K562 (cell line): ENCODE results near the gene PLAAT3. TPM values are rescaled to one million over a fixed set of nuclear protein-coding genes. Genes with fewer than 3 reads are reported as not detected.

Experiments
- ADNP ChIP-seq: fragments of 200-800 bp; sonication (Bioruptor generic); IDR thresholded peaks from 2 replicates; pipeline ENCODE4 v1.6.1; 2016; ENCODE audit warnings: missing genetic modification characterization, missing compliant biosample characterization
- BRF1 ChIP-seq: IDR thresholded peaks from 3 replicates; pipeline ENCODE4 v1.6.1; 2011; ENCODE audit warnings: borderline replicate concordance, mild to moderate bottlenecking; ENCODE audit not compliant: insufficient read length; ENCODE audit errors: extremely low read depth
- CAMTA2 ChIP-seq: fragments of 250-450 bp; sonication (Bioruptor Pico); conservative IDR thresholded peaks from 2 replicates; pipeline ENCODE4 v1.5.1; 2022
- CBFA2T2 ChIP-seq: fragments of 450-650 bp; conservative IDR thresholded peaks from 2 replicates; pipeline ENCODE4 v1.6.1; 2017; ENCODE audit warnings: mild to moderate bottlenecking
- EGR1 ChIP-seq: fragments of 450-650 bp; conservative IDR thresholded peaks from 2 replicates; pipeline ENCODE4 v1.6.1; 2017; ENCODE audit warnings: mild to moderate bottlenecking
- GABPB2 ChIP-seq: fragments of 250-450 bp; sonication (Bioruptor Pico); conservative IDR thresholded peaks from 2 replicates; pipeline ENCODE4 v1.5.1; 2021; ENCODE audit warnings: mild to moderate bottlenecking
- HDAC1 ChIP-seq, 2 experiments: fragments of 450-650 bp; IDR thresholded peaks; 2 replicates each; pipeline ENCODE4 v1.6.1; 2016 to 2017; ENCODE audit warnings: inconsistent platforms in 1 of 2, mild to moderate bottlenecking in 1 of 2, moderate library complexity in 1 of 2
- HDGF ChIP-seq: fragments of 450-650 bp; IDR thresholded peaks from 2 replicates; pipeline ENCODE4 v1.6.1; 2016
- KDM5B ChIP-seq: fragments of 200-600 bp; sonication (generic); IDR thresholded peaks from 2 replicates; pipeline ENCODE4 v1.6.1; 2012; ENCODE audit warnings: low read depth, mild to moderate bottlenecking, moderate library complexity, low read length, control low read depth, inconsistent platforms; ENCODE audit not compliant: insufficient replicate concordance
- NONO ChIP-seq, 2 experiments: fragments of 200-400 bp in 1 of 2; fragments of 450-650 bp in 1 of 2; formaldehyde crosslinking in 1 of 2; IDR thresholded peaks; 2 replicates each; pipeline ENCODE4 v1.6.1; 2017; ENCODE audit warnings: low read depth in 2 of 2, mild to moderate bottlenecking in 2 of 2, moderate library complexity in 2 of 2, low read length in 1 of 2
- PCBP1 ChIP-seq: fragments of 200-400 bp; formaldehyde crosslinking; IDR thresholded peaks from 2 replicates; pipeline ENCODE4 v1.6.1; 2018; ENCODE audit warnings: mild to moderate bottlenecking, low read depth, low read length; ENCODE audit not compliant: poor library complexity, severe bottlenecking
- POLR2AphosphoS2 ChIP-seq: IDR thresholded peaks from 2 replicates; pipeline ENCODE4 v1.6.1; 2012; ENCODE audit warnings: low read length, improper control_type of control experiment
- PTBP1 ChIP-seq: fragments of 200-400 bp; formaldehyde crosslinking; IDR thresholded peaks from 2 replicates; pipeline ENCODE4 v1.6.1; 2017; ENCODE audit warnings: low read depth, low read length
- SMARCB1 ChIP-seq: IDR thresholded peaks from 2 replicates; pipeline ENCODE4 v1.6.1; 2011; ENCODE audit warnings: improper control_type of control experiment, low read depth; ENCODE audit not compliant: insufficient read length
- TFAM ChIP-seq: fragments of 250-450 bp; sonication (Bioruptor Pico); conservative IDR thresholded peaks from 2 replicates; pipeline ENCODE4 v1.5.0; 2021; ENCODE audit warnings: mild to moderate bottlenecking, moderate library complexity
- THRAP3 ChIP-seq: fragments of 450-650 bp; IDR thresholded peaks from 2 replicates; pipeline ENCODE4 v1.6.1; 2016; ENCODE audit warnings: mild to moderate bottlenecking, inconsistent platforms, borderline replicate concordance
- TSHZ1 ChIP-seq: fragments of 250-450 bp; sonication (Bioruptor Pico); IDR thresholded peaks from 2 replicates; pipeline ENCODE4 v1.4.0; 2020; ENCODE audit warnings: mild to moderate bottlenecking, moderate library complexity
- USF2 ChIP-seq: sonication (generic); formaldehyde crosslinking; IDR thresholded peaks from 2 replicates; pipeline ENCODE4 v1.5.0; 2020; ENCODE audit warnings: missing genetic modification reagents
- ZNF12 ChIP-seq: sonication (generic); formaldehyde crosslinking; IDR thresholded peaks from 2 replicates; pipeline ENCODE4 v1.4.0; 2020; ENCODE audit warnings: mild to moderate bottlenecking, missing genetic modification reagents
- ZNF280B ChIP-seq: fragments of 250-450 bp; sonication (Bioruptor Pico); IDR thresholded peaks from 2 replicates; pipeline ENCODE4 v1.5.1; 2021; ENCODE audit warnings: mild to moderate bottlenecking
- polyA plus RNA-seq, 8 experiments: library from polyadenylated mRNA; depleted of rRNA in 4 of 8; stranded (reverse) in 5 of 8; unstranded in 3 of 8; fragments of >200 nt; fragmentation: Nextera tagmentation in 2 of 8; fragmentation: Illumina TruSeq in 1 of 8; extraction: Ambion mirVana in 2 of 8; extraction: Trizol in 1 of 8; gene quantifications; 2 replicates each; pipeline versions ENCODE4 v1.2.1 to v1.2.3, GENCODE V29; 2011 to 2014; ENCODE audit warnings: inconsistent platforms in 1 of 8, missing spikeins in 1 of 8
- total RNA-seq, 7 experiments: library from RNA; depleted of rRNA in 6 of 7; stranded (reverse); fragments of >200 nt in 6 of 7; fragmentation: Illumina TruSeq in 2 of 7; extraction: Trizol in 2 of 7; gene quantifications; 2 replicates each; pipeline versions ENCODE4 v1.2.1 to v1.2.3, GENCODE V29; 2011 to 2021; ENCODE audit warnings: low replicate concordance in 1 of 7

Gene PLAAT3
- total and polyA plus RNA-seq, 9 of the 15 experiments (the other 6 are each of a cell fraction or from before 2014, with no cell fraction given): 0.80 to 2.7 (median 1.4) TPM

- TF ChIP-seq THRAP3: peak; percentile 96; the same call in 1 of the 2 replicates
- peak; percentile 47; the same call in 1 of the 2 replicates for TF ChIP-seq CBFA2T2
- no peak for TF ChIP-seq CAMTA2 (CRISPR knock-in tag)
- TF ChIP-seq PTBP1: no peak
- TF ChIP-seq SMARCB1: no peak
- TF ChIP-seq PCBP1: no peak
- TF ChIP-seq HDAC1 (IDR thresholded peaks at IDR 0.05): peak in 1 of 2 experiments; percentile 47; a peak in 1 of 4 replicates
- TF ChIP-seq BRF1: no peak
- no peak for TF ChIP-seq TSHZ1
- no peak for TF ChIP-seq KDM5B
- no peak for TF ChIP-seq ADNP (tag)
- TF ChIP-seq USF2 (CRISPR knock-in tag): peak; percentile 87
- TF ChIP-seq POLR2AphosphoS2: no peak
- no peak for TF ChIP-seq NONO (IDR thresholded peaks at IDR 0.05; ENCODE audit: low read depth in 2 of 2, low read length in 1 of 2)
- no peak for TF ChIP-seq ZNF12 (CRISPR knock-in tag)
- no peak for TF ChIP-seq EGR1
- TF ChIP-seq HDGF: 0 out of 2 replicates have a peak, but pooled peaks have one; percentile 57
- no peak for TF ChIP-seq TFAM (CRISPR knock-in tag)
- no peak for TF ChIP-seq ZNF280B (CRISPR knock-in tag)
- no peak for TF ChIP-seq GABPB2 (CRISPR knock-in tag)
Measured at GRCh38 chr11:63573881-63574855, 40.1 kb downstream of the PLAAT3 start (continued).
